ENCODE data around the gene GDPGP1. TPM values are rescaled to one million over a fixed set of nuclear protein-coding genes. Genes with fewer than 3 reads are reported as not detected.
"Not testable (repeated sequence)": the region's sequence is repeated elsewhere in the genome, so short reads cannot be mapped to it uniquely, and the experiment has no call there.

The GDPGP1 gene
- total and polyA plus RNA-seq, 2 experiments from 2014 or later = 0.61 to 3.8 TPM

DNA sequence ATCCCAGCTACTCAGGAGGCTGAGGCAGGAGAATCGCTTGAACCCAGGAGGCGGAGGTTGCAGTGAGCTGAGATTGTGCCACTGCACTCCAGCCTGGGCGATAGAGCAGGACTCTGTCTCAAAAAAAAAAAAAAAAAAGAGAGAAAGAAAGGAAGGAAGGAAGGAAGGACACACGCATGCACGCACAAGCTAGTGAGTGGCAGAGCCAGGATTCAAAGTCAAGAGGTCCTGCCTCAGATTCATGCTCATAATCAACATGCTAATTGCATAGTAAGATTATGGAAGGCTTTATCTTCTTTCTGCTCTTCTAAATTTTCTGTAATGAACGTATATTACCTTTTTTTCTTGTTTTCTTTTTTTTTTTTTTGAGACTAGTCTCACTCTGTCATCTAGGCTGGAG lies 26.7 kb downstream of the GDPGP1 start:
- not testable (repeated sequence) for H3K79me2 ChIP-seq (replicated peaks; ENCODE audit: insufficient read depth); H3K27ac ChIP-seq (ENCODE audit: low read depth); H3K27me3 ChIP-seq (ENCODE audit: insufficient read depth); H3K27me3 Mint-ChIP-seq (ENCODE audit: insufficient read depth, low read depth, poor library complexity); H4K20me1 ChIP-seq (replicated peaks; ENCODE audit: insufficient read depth); ATAC-seq; H3K9me2 ChIP-seq (ENCODE audit: insufficient read depth); H3K36me3 ChIP-seq (ENCODE audit: insufficient read depth); H3K4me1 Mint-ChIP-seq; H3K4me1 ChIP-seq (ENCODE audit: insufficient read depth); H3F3A ChIP-seq (replicated peaks; ENCODE audit: low read depth); H3K4me2 ChIP-seq; H3K9me3 Mint-ChIP-seq; H3K36me3 Mint-ChIP-seq (ENCODE audit: low read depth); DNase-seq (ENCODE audit: low spot score); H3K27ac Mint-ChIP-seq; H3K4me3 Mint-ChIP-seq; H3K4me3 ChIP-seq; H2AFZ ChIP-seq

DNA sequence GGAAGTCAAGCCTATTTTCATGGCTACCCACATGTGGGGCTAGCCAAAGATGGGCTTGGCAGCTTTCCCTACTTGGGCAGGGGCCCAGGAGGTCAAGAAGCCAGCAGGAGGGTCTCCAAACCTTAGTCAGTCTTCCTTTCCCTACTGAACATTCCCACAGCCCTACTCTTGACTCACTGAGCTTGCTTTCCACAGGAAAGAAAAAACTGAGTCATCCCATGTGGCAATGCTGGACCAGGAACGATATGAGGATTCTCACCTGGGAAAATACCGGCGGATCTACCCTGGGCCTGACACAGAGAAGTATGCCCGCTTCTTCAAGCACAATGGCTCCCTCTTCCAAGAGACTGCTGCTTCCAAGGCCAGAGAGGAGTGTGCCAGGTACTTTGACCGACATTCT lies 27.8 kb downstream of the GDPGP1 start:
- peaks cover 5% of the 10 kb centered on the region; the same call in 2 of the 3 replicates for H3K4me1 Mint-ChIP-seq
- Histone ChIP-seq H4K20me1 (replicated peaks; ENCODE audit: insufficient read depth) (no peaks in the 10 kb centered on the region), H3F3A (replicated peaks; ENCODE audit: low read depth) (0 out of 2 replicates have a peak, but pooled peaks cover 7% of the 10 kb centered on the region), H3K27me3 (ENCODE audit: insufficient read depth) (no peaks in the 10 kb centered on the region), H3K36me3 (ENCODE audit: insufficient read depth) (no peaks in the 10 kb centered on the region), H3K27ac (ENCODE audit: low read depth) (no peak overlapping the region), H3K4me2 (no peak overlapping the region), H2AFZ (no peak overlapping the region), H3K9me2 (ENCODE audit: insufficient read depth) (no peaks in the 10 kb centered on the region), H3K79me2 (replicated peaks; ENCODE audit: insufficient read depth) (peaks cover 14% of the 10 kb centered on the region), H3K4me3 (no peak overlapping the region), H3K4me1 (ENCODE audit: insufficient read depth) (peaks cover 2% of the 10 kb centered on the region)
- H3K27me3 Mint-ChIP-seq (ENCODE audit: insufficient read depth, low read depth, poor library complexity) = peaks cover 13% of the 10 kb centered on the region
- ATAC-seq (no peak), DNase-seq (ENCODE audit: low spot score) (no peak)
- no peak overlapping the region for H3K4me3 Mint-ChIP-seq
- H3K9me3 Mint-ChIP-seq = no peaks in the 10 kb centered on the region
- TF ChIP-seq EZH2phosphoT487 (IDR thresholded peaks at IDR 0.05; ENCODE audit: unreplicated experiment) (no peak), POLR2AphosphoS5 (IDR thresholded peaks at IDR 0.05; ENCODE audit: low read depth) (no peak)
- no peak overlapping the region for H3K27ac Mint-ChIP-seq
- peaks cover 8% of the 10 kb centered on the region; the same call in 2 of the 3 replicates for H3K36me3 Mint-ChIP-seq (ENCODE audit: low read depth)

DNA sequence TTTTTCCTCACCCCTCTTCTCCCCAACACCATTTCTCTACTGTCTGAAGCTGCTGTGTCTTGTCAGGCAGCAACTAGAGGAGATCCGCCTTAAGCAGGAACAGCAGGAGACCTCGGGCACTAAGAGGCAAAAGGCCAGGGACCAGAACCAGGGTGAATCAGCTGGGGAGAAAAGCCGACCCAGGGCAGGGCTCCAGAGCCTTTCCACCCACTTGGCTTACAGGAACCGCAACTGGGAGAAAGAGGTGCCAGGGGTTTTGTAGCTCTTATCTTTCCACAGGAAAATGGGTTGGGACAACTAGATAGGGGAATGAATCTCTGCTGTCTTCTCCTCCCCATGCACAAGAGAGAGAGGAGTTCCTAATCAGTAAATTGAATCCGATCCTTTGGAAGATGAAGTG lies 28.4 kb downstream of the GDPGP1 start:
- no peak overlapping the region for H3K4me3 Mint-ChIP-seq

More for the DNA sequence above, 28.4 kb downstream of the GDPGP1 start:
- H4K20me1 ChIP-seq (replicated peaks; ENCODE audit: insufficient read depth) = peaks cover 5% of the 10 kb centered on the region; the same call in 1 of the 2 replicates
- Mint-ChIP-seq H3K27me3 (ENCODE audit: insufficient read depth, low read depth, poor library complexity) (peaks cover 11% of the 10 kb centered on the region), H3K27ac (no peak overlapping the region), H3K36me3 (ENCODE audit: low read depth) (peaks cover 15% of the 10 kb centered on the region; the same call in 2 of the 3 replicates), H3K4me1 (peaks cover 11% of the 10 kb centered on the region; the same call in 2 of the 3 replicates), H3K9me3 (no peaks in the 10 kb centered on the region)
- H3K36me3 ChIP-seq (ENCODE audit: insufficient read depth) = no peaks in the 10 kb centered on the region
- no peak overlapping the region for H3K27ac ChIP-seq (ENCODE audit: low read depth)
- no peaks in the 10 kb centered on the region for H3K9me2 ChIP-seq (ENCODE audit: insufficient read depth)
- TF ChIP-seq EZH2phosphoT487 (IDR thresholded peaks at IDR 0.05; ENCODE audit: unreplicated experiment) (no peak), EZH2 (IDR thresholded peaks at IDR 0.05; ENCODE audit: low read depth, unreplicated experiment) (no peak), STAT1 (IDR thresholded peaks at IDR 0.05; ENCODE audit: unreplicated experiment) (no peak), ZNF114 (CRISPR knock-in tag; IDR thresholded peaks at IDR 0.05) (no peak), CREB1 (CRISPR knock-in tag; IDR thresholded peaks at IDR 0.05; ENCODE audit: low read depth) (no peak), ZNF331 (CRISPR knock-in tag; IDR thresholded peaks at IDR 0.05; ENCODE audit: low read depth) (no peak)
- TF ChIP-seq, protein P1, sequence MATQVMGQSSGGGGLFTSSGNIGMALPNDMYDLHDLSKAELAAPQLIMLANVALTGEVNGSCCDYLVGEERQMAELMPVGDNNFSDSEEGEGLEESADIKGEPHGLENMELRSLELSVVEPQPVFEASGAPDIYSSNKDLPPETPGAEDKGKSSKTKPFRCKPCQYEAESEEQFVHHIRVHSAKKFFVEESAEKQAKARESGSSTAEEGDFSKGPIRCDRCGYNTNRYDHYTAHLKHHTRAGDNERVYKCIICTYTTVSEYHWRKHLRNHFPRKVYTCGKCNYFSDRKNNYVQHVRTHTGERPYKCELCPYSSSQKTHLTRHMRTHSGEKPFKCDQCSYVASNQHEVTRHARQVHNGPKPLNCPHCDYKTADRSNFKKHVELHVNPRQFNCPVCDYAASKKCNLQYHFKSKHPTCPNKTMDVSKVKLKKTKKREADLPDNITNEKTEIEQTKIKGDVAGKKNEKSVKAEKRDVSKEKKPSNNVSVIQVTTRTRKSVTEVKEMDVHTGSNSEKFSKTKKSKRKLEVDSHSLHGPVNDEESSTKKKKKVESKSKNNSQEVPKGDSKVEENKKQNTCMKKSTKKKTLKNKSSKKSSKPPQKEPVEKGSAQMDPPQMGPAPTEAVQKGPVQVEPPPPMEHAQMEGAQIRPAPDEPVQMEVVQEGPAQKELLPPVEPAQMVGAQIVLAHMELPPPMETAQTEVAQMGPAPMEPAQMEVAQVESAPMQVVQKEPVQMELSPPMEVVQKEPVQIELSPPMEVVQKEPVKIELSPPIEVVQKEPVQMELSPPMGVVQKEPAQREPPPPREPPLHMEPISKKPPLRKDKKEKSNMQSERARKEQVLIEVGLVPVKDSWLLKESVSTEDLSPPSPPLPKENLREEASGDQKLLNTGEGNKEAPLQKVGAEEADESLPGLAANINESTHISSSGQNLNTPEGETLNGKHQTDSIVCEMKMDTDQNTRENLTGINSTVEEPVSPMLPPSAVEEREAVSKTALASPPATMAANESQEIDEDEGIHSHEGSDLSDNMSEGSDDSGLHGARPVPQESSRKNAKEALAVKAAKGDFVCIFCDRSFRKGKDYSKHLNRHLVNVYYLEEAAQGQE (IDR thresholded peaks at IDR 0.05; ENCODE audit: unreplicated experiment) = no peak
- TF ChIP-seq, protein P2, sequence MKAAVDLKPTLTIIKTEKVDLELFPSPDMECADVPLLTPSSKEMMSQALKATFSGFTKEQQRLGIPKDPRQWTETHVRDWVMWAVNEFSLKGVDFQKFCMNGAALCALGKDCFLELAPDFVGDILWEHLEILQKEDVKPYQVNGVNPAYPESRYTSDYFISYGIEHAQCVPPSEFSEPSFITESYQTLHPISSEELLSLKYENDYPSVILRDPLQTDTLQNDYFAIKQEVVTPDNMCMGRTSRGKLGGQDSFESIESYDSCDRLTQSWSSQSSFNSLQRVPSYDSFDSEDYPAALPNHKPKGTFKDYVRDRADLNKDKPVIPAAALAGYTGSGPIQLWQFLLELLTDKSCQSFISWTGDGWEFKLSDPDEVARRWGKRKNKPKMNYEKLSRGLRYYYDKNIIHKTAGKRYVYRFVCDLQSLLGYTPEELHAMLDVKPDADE (IDR thresholded peaks at IDR 0.05) = no peak
- H3K4me2 ChIP-seq = no peak overlapping the region
- peaks cover 20% of the 10 kb centered on the region for H3K79me2 ChIP-seq (replicated peaks; ENCODE audit: insufficient read depth)
- DNase-seq (ENCODE audit: low spot score) (no peak), ATAC-seq (no peak)
- no peak overlapping the region for H3K4me3 ChIP-seq
- no peaks in the 10 kb centered on the region for H3K27me3 ChIP-seq (ENCODE audit: insufficient read depth)
- 0 out of 2 replicates have a peak, but pooled peaks cover 7% of the 10 kb centered on the region for H3F3A ChIP-seq (replicated peaks; ENCODE audit: low read depth)
- H2AFZ ChIP-seq = no peak overlapping the region
- peaks cover 9% of the 10 kb centered on the region for H3K4me1 ChIP-seq (ENCODE audit: insufficient read depth)
